Adrenal gland (tissue), 5 donors: ENCODE measurements around the gene MET.

Experiments used
- CTCF ChIP-seq, 6 experiments: fragments of 450-650 bp in 4 of 6; fragments of 200-600 bp in 2 of 6; sonication (generic) in 1 of 6; IDR thresholded peaks; 1 replicate in 5 of 6; 2 replicates in 1 of 6; pipeline versions ENCODE4 v1.5.1 to v1.8.0; 2016 to 2021; ENCODE audit warnings: antibody characterized with exemption in 6 of 6, mild to moderate bottlenecking in 2 of 6, moderate library complexity in 1 of 6
- POLR2A ChIP-seq, 2 donors: fragments of 450-650 bp; IDR thresholded peaks; one replicate each; pipeline ENCODE4 v1.6.1; 2017; ENCODE audit warnings: antibody characterized with exemption in 2 of 2, mild to moderate bottlenecking in 2 of 2, moderate library complexity in 1 of 2
- donor health status: DM: no; HTN: no; CAD: no.

- TF ChIP-seq CTCF (IDR thresholded peaks at IDR 0.05) = no peak
- TF ChIP-seq POLR2A (IDR thresholded peaks at IDR 0.05) = no peak
These were observed 2.2 kb upstream of the MET start for GRCh38 chr7:116669769-116670168.
